ENCODE results near the gene PLEKHA7. TPM values are rescaled to one million over a fixed set of nuclear protein-coding genes. Genes with fewer than 3 reads are reported as not detected.

The PLEKHA7 gene
- total and polyA plus RNA-seq, 2 of the 13 experiments (the other 11 are each of a cell fraction or from before 2014, with no cell fraction given), result 17.5 to 18.7 TPM

- TF ChIP-seq, protein P1, sequence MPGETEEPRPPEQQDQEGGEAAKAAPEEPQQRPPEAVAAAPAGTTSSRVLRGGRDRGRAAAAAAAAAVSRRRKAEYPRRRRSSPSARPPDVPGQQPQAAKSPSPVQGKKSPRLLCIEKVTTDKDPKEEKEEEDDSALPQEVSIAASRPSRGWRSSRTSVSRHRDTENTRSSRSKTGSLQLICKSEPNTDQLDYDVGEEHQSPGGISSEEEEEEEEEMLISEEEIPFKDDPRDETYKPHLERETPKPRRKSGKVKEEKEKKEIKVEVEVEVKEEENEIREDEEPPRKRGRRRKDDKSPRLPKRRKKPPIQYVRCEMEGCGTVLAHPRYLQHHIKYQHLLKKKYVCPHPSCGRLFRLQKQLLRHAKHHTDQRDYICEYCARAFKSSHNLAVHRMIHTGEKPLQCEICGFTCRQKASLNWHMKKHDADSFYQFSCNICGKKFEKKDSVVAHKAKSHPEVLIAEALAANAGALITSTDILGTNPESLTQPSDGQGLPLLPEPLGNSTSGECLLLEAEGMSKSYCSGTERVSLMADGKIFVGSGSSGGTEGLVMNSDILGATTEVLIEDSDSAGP (CRISPR knock-in tag; IDR thresholded peaks at IDR 0.05; ENCODE audit: borderline replicate concordance), result peak; percentile 64; the same call in 1 of the 2 replicates
- TF ChIP-seq, protein P2, sequence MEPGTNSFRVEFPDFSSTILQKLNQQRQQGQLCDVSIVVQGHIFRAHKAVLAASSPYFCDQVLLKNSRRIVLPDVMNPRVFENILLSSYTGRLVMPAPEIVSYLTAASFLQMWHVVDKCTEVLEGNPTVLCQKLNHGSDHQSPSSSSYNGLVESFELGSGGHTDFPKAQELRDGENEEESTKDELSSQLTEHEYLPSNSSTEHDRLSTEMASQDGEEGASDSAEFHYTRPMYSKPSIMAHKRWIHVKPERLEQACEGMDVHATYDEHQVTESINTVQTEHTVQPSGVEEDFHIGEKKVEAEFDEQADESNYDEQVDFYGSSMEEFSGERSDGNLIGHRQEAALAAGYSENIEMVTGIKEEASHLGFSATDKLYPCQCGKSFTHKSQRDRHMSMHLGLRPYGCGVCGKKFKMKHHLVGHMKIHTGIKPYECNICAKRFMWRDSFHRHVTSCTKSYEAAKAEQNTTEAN (CRISPR knock-in tag; conservative IDR thresholded peaks at IDR 0.05), result peak; percentile 47; the same call in 1 of the 2 replicates
- TF ChIP-seq ZFYVE20 (CRISPR knock-in tag; IDR thresholded peaks at IDR 0.05; ENCODE audit: borderline replicate concordance, low read depth) (no peak), LCORL (IDR thresholded peaks at IDR 0.05) (peak; percentile 99), LCORL (CRISPR knock-in tag; IDR thresholded peaks at IDR 0.05) (peak; percentile 40; the same call in 1 of the 2 replicates), ZNF121 (CRISPR knock-in tag; IDR thresholded peaks at IDR 0.05) (peak; percentile 60), POLR2AphosphoS5 (IDR thresholded peaks at IDR 0.05; ENCODE audit: low read depth, low read length) (peak; percentile 97), ZNF687 (CRISPR knock-in tag; IDR thresholded peaks at IDR 0.05) (peak; percentile 85), POLR2A (IDR thresholded peaks at IDR 0.05; ENCODE audit: insufficient read depth in 1 of 2, low read depth in 2 of 2, low read length in 2 of 2) (peak; percentile 88 to 96), ARNTL (CRISPR knock-in tag; IDR thresholded peaks at IDR 0.05) (peak; percentile 60; the same call in 1 of the 2 replicates)
- TF ChIP-seq, protein P3, sequence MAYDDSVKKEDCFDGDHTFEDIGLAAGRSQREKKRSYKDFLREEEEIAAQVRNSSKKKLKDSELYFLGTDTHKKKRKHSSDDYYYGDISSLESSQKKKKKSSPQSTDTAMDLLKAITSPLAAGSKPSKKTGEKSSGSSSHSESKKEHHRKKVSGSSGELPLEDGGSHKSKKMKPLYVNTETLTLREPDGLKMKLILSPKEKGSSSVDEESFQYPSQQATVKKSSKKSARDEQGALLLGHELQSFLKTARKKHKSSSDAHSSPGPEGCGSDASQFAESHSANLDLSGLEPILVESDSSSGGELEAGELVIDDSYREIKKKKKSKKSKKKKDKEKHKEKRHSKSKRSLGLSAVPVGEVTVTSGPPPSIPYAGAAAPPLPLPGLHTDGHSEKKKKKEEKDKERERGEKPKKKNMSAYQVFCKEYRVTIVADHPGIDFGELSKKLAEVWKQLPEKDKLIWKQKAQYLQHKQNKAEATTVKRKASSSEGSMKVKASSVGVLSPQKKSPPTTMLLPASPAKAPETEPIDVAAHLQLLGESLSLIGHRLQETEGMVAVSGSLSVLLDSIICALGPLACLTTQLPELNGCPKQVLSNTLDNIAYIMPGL (CRISPR knock-in tag; IDR thresholded peaks at IDR 0.05; ENCODE audit: borderline replicate concordance in 1 of 2, low read depth in 1 of 2), result peak; percentile 64 to 94
- TF ChIP-seq, protein P4, sequence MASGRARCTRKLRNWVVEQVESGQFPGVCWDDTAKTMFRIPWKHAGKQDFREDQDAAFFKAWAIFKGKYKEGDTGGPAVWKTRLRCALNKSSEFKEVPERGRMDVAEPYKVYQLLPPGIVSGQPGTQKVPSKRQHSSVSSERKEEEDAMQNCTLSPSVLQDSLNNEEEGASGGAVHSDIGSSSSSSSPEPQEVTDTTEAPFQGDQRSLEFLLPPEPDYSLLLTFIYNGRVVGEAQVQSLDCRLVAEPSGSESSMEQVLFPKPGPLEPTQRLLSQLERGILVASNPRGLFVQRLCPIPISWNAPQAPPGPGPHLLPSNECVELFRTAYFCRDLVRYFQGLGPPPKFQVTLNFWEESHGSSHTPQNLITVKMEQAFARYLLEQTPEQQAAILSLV (CRISPR knock-in tag; IDR thresholded peaks at IDR 0.05; ENCODE audit: borderline replicate concordance), result peak; percentile 57; the same call in 1 of the 2 replicates
- TF ChIP-seq, protein P5, sequence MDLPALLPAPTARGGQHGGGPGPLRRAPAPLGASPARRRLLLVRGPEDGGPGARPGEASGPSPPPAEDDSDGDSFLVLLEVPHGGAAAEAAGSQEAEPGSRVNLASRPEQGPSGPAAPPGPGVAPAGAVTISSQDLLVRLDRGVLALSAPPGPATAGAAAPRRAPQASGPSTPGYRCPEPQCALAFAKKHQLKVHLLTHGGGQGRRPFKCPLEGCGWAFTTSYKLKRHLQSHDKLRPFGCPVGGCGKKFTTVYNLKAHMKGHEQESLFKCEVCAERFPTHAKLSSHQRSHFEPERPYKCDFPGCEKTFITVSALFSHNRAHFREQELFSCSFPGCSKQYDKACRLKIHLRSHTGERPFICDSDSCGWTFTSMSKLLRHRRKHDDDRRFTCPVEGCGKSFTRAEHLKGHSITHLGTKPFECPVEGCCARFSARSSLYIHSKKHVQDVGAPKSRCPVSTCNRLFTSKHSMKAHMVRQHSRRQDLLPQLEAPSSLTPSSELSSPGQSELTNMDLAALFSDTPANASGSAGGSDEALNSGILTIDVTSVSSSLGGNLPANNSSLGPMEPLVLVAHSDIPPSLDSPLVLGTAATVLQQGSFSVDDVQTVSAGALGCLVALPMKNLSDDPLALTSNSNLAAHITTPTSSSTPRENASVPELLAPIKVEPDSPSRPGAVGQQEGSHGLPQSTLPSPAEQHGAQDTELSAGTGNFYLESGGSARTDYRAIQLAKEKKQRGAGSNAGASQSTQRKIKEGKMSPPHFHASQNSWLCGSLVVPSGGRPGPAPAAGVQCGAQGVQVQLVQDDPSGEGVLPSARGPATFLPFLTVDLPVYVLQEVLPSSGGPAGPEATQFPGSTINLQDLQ (CRISPR knock-in tag; IDR thresholded peaks at IDR 0.05), result peak; percentile 72; the same call in 1 of the 2 replicates
Observed at GRCh38 chr11:16738193-16738946, 275.8 kb downstream of the PLEKHA7 start, which contains the start of gene C11orf58 (continued).
